OCI-LY7 (cell line): ENCODE data around the gene TPST2. TPM values are rescaled to one million over a fixed set of nuclear protein-coding genes. Genes with fewer than 3 reads are reported as not detected.

ENCODE experiments used
- BruUV-seq: library from RNA; stranded (reverse); fragments of 400-500 nt; replicated peaks from 2 replicates; lab custom pipeline; 2021; lab: Mats Ljungman, UMichigan
- CTCF ChIA-PET: fragments of 300-600 bp; sonication (Branson Sonifier 250); formaldehyde crosslinking; loops from one replicate; lab custom pipeline; 2022; ENCODE audit warnings: antibody characterized with exemption; ENCODE audit not compliant: unreplicated experiment; lab: Charles Lee
- POLR2A ChIA-PET: fragments of 300-600 bp; sonication (Branson Sonifier 250); formaldehyde crosslinking; loops from one replicate; lab custom pipeline; 2022; ENCODE audit warnings: antibody characterized with exemption; lab: Charles Lee
- DNase-seq: peaks from one replicate; pipeline ENCODE4 v3.0.0-alpha.2; 2015; ENCODE audit warnings: low spot score
- H2AFZ ChIP-seq: fragments of 200-600 bp; sonication (generic), shearing (Covaris generic); 2 replicates; pipeline ENCODE4 v1.6.1; 2014; ENCODE audit warnings: mild to moderate bottlenecking, antibody characterized with exemption, low read length, moderate library complexity
- H3K27ac ChIP-seq: fragments of 200-600 bp; sonication (generic); 2 replicates; pipeline ENCODE4 v1.5.1; 2014; ENCODE audit warnings: mixed run types, low read depth, mild to moderate bottlenecking, moderate library complexity, low read length, inconsistent platforms; ENCODE audit not compliant: poor library complexity, severe bottlenecking
- H3K36me3 ChIP-seq: fragments of 200-600 bp; sonication (generic); 2 replicates; pipeline ENCODE4 v1.6.1; 2014; ENCODE audit warnings: mild to moderate bottlenecking, antibody characterized with exemption, low read length, moderate library complexity, mixed read lengths; ENCODE audit not compliant: insufficient read depth
- H3K4me1 ChIP-seq: fragments of 200-600 bp; sonication (generic); 2 replicates; pipeline ENCODE4 v1.5.1; 2014; ENCODE audit warnings: mild to moderate bottlenecking, low read length; ENCODE audit not compliant: insufficient read depth, poor library complexity, severe bottlenecking
- H3K4me2 ChIP-seq: fragments of 200-600 bp; sonication (generic); 2 replicates; pipeline ENCODE4 v1.6.1; 2014; ENCODE audit warnings: mild to moderate bottlenecking, low read length
- H3K4me3 ChIP-seq: fragments of 200-600 bp; sonication (generic); 2 replicates; pipeline ENCODE4 v1.5.1; 2014; ENCODE audit warnings: mild to moderate bottlenecking, low read depth, low read length; ENCODE audit not compliant: poor library complexity, severe bottlenecking
- H3K79me2 ChIP-seq: fragments of 200-600 bp; sonication (generic); 2 replicates; pipeline ENCODE4 v1.6.1; 2016; ENCODE audit warnings: low read depth, mild to moderate bottlenecking, low read length, moderate library complexity, mixed read lengths; ENCODE audit not compliant: insufficient read depth
- H3K9me2 ChIP-seq: fragments of 200-600 bp; sonication (generic); 2 replicates; pipeline ENCODE4 v1.6.1; 2016; ENCODE audit warnings: mild to moderate bottlenecking, low read length, mixed read lengths; ENCODE audit not compliant: insufficient read depth
- H3K9me3 ChIP-seq: fragments of 200-600 bp; sonication (generic); 2 replicates; pipeline ENCODE4 v1.6.1; 2014; ENCODE audit warnings: mild to moderate bottlenecking, mixed run types, low read length, mixed read lengths
- H4K20me1 ChIP-seq: fragments of 200-600 bp; sonication (generic); 2 replicates; pipeline ENCODE4 v1.6.1; 2014; ENCODE audit warnings: mild to moderate bottlenecking, antibody characterized with exemption, low read length, moderate library complexity, mixed read lengths; ENCODE audit not compliant: insufficient read depth
- CTCF ChIP-seq: fragments of 200-600 bp; sonication (generic); conservative IDR thresholded peaks from 2 replicates; pipeline ENCODE4 v1.5.1; 2014; ENCODE audit warnings: mild to moderate bottlenecking, antibody characterized with exemption, low read length, moderate library complexity, mixed read lengths
- EZH2phosphoT487 ChIP-seq: fragments of 200-600 bp; sonication (generic); IDR thresholded peaks from 2 replicates; pipeline ENCODE4 v1.6.1; 2018; ENCODE audit warnings: low read depth, borderline replicate concordance, mild to moderate bottlenecking, mixed run types, antibody characterized with exemption, low read length, moderate library complexity, mixed read lengths
- intact Hi-C: fragments of 100-400 bp; cut with micrococcal nuclease; formaldehyde crosslinking; loops from one replicate; pipeline ENCODE4 v1.10.0; 2022; ENCODE audit not compliant: unreplicated experiment
- total RNA-seq, 2 experiments: library from RNA; depleted of rRNA in 1 of 2; stranded (reverse); fragments of >200 nt in 1 of 2; shearing (Covaris generic) in 1 of 2; gene quantifications; 2 replicates each; pipeline ENCODE4 v1.2.3, GENCODE V29; 2014 to 2022

The TPST2 gene
- total RNA-seq, 2 experiments from 2014 or later, result 12.5 to 19.1 TPM

- intact Hi-C loops, result no loop called here
- no peaks in the 10 kb centered on the region for H3K9me2 ChIP-seq
- H3K79me2 ChIP-seq, result no peaks in the 10 kb centered on the region
- CTCF ChIA-PET, result no interaction called here
- H3K9me3 ChIP-seq, result no peaks in the 10 kb centered on the region
- no peaks in the 10 kb centered on the region for H3K4me1 ChIP-seq
- TF ChIP-seq CTCF (no peak), EZH2phosphoT487 (no peak)
- DNase-seq, result no peak
- no TSS peak for BruUV-seq
- no peak overlapping the region for H3K4me3 ChIP-seq
- H3K4me2 ChIP-seq, result no peak overlapping the region
- no peak overlapping the region for H2AFZ ChIP-seq
- POLR2A ChIA-PET, result no interaction called here
- H3K27ac ChIP-seq, result no peak overlapping the region
- H3K36me3 ChIP-seq, result no peaks in the 10 kb centered on the region
- no peaks in the 10 kb centered on the region for H4K20me1 ChIP-seq
Observed at GRCh38 chr22:26602127-26602526, 12.2 kb upstream of the TPST2 start.

- Histone ChIP-seq H3K4me3 (no peak overlapping the region), H4K20me1 (no peaks in the 10 kb centered on the region), H3K36me3 (no peaks in the 10 kb centered on the region), H3K9me3 (no peaks in the 10 kb centered on the region), H2AFZ (no peak overlapping the region), H3K27ac (no peak overlapping the region), H3K4me2 (no peak overlapping the region), H3K4me1 (no peaks in the 10 kb centered on the region), H3K9me2 (no peaks in the 10 kb centered on the region), H3K79me2 (no peaks in the 10 kb centered on the region)
- DNase-seq, result no peak
- no TSS peak for BruUV-seq
- POLR2A ChIA-PET, result no interaction called here
- intact Hi-C loops, result no loop called here
- TF ChIP-seq EZH2phosphoT487 (no peak), CTCF (no peak)
- CTCF ChIA-PET, result no interaction called here
Observed at GRCh38 chr22:26601726-26602125, 11.8 kb upstream of the TPST2 start.

GRCh38 chr22:26599505-26599904, 9.6 kb upstream of the TPST2 start:
- no TSS peak for BruUV-seq
- H3K9me3 ChIP-seq, result no peaks in the 10 kb centered on the region
- no peak overlapping the region for H3K27ac ChIP-seq
- H3K79me2 ChIP-seq, result no peaks in the 10 kb centered on the region
- H3K4me2 ChIP-seq, result no peak overlapping the region
- no peak for DNase-seq
- H3K36me3 ChIP-seq, result no peaks in the 10 kb centered on the region
- POLR2A ChIA-PET, result no interaction called here
- CTCF ChIA-PET, result no interaction called here
- no peaks in the 10 kb centered on the region for H3K4me1 ChIP-seq
- intact Hi-C loops, result no loop called here
- no peaks in the 10 kb centered on the region for H4K20me1 ChIP-seq
- H3K4me3 ChIP-seq, result no peak overlapping the region
- H2AFZ ChIP-seq, result no peak overlapping the region
- no peaks in the 10 kb centered on the region for H3K9me2 ChIP-seq
- no peak for TF ChIP-seq CTCF
